OCI-LY3 (cell line): ENCODE data around the gene B3GALT5.

ENCODE experiments used
- H2AFZ ChIP-seq: fragments of 200-600, 300-600 bp; shearing (Covaris generic); 2 replicates; pipeline ENCODE4 v1.6.0; 2014; ENCODE audit warnings: antibody characterized with exemption, low read depth, low read length
- H3K27ac ChIP-seq: fragments of 200-600, 300-600 bp; sonication (generic); 2 replicates; pipeline ENCODE4 v1.5.1; 2014; ENCODE audit warnings: mild to moderate bottlenecking, low read length, moderate library complexity, mixed read lengths
- H3K27me3 ChIP-seq: fragments of 200-600, 300-600 bp; sonication (generic); 2 replicates; pipeline ENCODE4 v1.6.1; 2014; ENCODE audit warnings: low read depth, low read length, mixed read lengths
- H3K36me3 ChIP-seq: fragments of 200-600, 300-600 bp; sonication (generic); replicated peaks from 2 replicates; pipeline ENCODE3; 2014; ENCODE audit warnings: low read depth, low read length, mixed read lengths
- H3K4me1 ChIP-seq: fragments of 300-600, 200-600 bp; sonication (generic); 2 replicates; pipeline ENCODE4 v1.6.1; 2014; ENCODE audit warnings: low read length, mixed read lengths
- H3K4me2 ChIP-seq: fragments of 200-600, 300-600 bp; sonication (generic); 2 replicates; pipeline ENCODE4 v1.6.1; 2014; ENCODE audit warnings: low read length, mixed read lengths
- H3K4me3 ChIP-seq: fragments of 300-600, 200-600 bp; sonication (generic); 2 replicates; pipeline ENCODE4 v1.5.1; 2014; ENCODE audit warnings: antibody characterized with exemption, mild to moderate bottlenecking, low read length, moderate library complexity
- H3K79me2 ChIP-seq: fragments of 300-600, 200-600 bp; shearing (Covaris generic); 2 replicates; pipeline ENCODE4 v1.6.1; 2014; ENCODE audit warnings: mild to moderate bottlenecking, low read length, mixed read lengths
- H3K9ac ChIP-seq: fragments of 300-600, 200-600 bp; shearing (Covaris generic); 2 replicates; pipeline ENCODE4 v1.6.0; 2014; ENCODE audit warnings: mild to moderate bottlenecking, low read length, moderate library complexity
- H3K9me3 ChIP-seq: fragments of 200-600, 300-600 bp; shearing (Covaris generic); 2 replicates; pipeline ENCODE4 v1.6.1; 2014; ENCODE audit warnings: low read length, mixed read lengths; ENCODE audit not compliant: insufficient read depth
- H4K20me1 ChIP-seq: fragments of 200-600, 300-600 bp; sonication (generic); 2 replicates; pipeline ENCODE4 v1.6.1; 2016; ENCODE audit warnings: low read length, mixed read lengths; ENCODE audit not compliant: insufficient read depth
- EZH2phosphoT487 ChIP-seq: fragments of 200-600 bp; shearing (Covaris generic); IDR thresholded peaks from 2 replicates; pipeline ENCODE4 v1.6.1; 2018; ENCODE audit warnings: antibody characterized with exemption, mixed run types, low read depth
- TF ChIP-seq, protein P1 (sequence below): fragments of 200-600, 300-600 bp; sonication (generic); IDR thresholded peaks from 2 replicates; pipeline ENCODE4 v1.5.1; 2014; ENCODE audit warnings: antibody characterized with exemption, low read length, low read depth

B3GALT5 gene

GRCh38 chr21:39710866-39711265 lies 98.1 kb downstream of the B3GALT5 start:
- H3K27me3 ChIP-seq: no peaks in the 10 kb centered on the region
- no peaks in the 10 kb centered on the region for H4K20me1 ChIP-seq
- H3K4me1 ChIP-seq: no peaks in the 10 kb centered on the region
- no peaks in the 10 kb centered on the region for H3K79me2 ChIP-seq
- no peak overlapping the region for H3K27ac ChIP-seq
- no peak overlapping the region for H3K9ac ChIP-seq
- H2AFZ ChIP-seq: no peak overlapping the region
- H3K4me2 ChIP-seq: no peak overlapping the region
- TF ChIP-seq, protein P1, sequence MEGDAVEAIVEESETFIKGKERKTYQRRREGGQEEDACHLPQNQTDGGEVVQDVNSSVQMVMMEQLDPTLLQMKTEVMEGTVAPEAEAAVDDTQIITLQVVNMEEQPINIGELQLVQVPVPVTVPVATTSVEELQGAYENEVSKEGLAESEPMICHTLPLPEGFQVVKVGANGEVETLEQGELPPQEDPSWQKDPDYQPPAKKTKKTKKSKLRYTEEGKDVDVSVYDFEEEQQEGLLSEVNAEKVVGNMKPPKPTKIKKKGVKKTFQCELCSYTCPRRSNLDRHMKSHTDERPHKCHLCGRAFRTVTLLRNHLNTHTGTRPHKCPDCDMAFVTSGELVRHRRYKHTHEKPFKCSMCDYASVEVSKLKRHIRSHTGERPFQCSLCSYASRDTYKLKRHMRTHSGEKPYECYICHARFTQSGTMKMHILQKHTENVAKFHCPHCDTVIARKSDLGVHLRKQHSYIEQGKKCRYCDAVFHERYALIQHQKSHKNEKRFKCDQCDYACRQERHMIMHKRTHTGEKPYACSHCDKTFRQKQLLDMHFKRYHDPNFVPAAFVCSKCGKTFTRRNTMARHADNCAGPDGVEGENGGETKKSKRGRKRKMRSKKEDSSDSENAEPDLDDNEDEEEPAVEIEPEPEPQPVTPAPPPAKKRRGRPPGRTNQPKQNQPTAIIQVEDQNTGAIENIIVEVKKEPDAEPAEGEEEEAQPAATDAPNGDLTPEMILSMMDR: no peak
- TF ChIP-seq EZH2phosphoT487: no peak
- no peaks in the 10 kb centered on the region for H3K9me3 ChIP-seq
- H3K4me3 ChIP-seq: no peak overlapping the region
- no peaks in the 10 kb centered on the region for H3K36me3 ChIP-seq

- no peaks in the 10 kb centered on the region for H3K36me3 ChIP-seq
- H3K27me3 ChIP-seq: no peaks in the 10 kb centered on the region
- no peak for TF ChIP-seq EZH2phosphoT487
- TF ChIP-seq, protein P1: no peak
- H3K4me2 ChIP-seq: no peak overlapping the region
- H3K4me1 ChIP-seq: no peaks in the 10 kb centered on the region
- H2AFZ ChIP-seq: no peak overlapping the region
- H3K79me2 ChIP-seq: no peaks in the 10 kb centered on the region
- no peaks in the 10 kb centered on the region for H4K20me1 ChIP-seq
- H3K9me3 ChIP-seq: no peaks in the 10 kb centered on the region
- H3K9ac ChIP-seq: no peak overlapping the region
- H3K27ac ChIP-seq: no peak overlapping the region
- H3K4me3 ChIP-seq: no peak overlapping the region
These were observed 99.5 kb downstream of the B3GALT5 start for GRCh38 chr21:39712273-39712672.

- Histone ChIP-seq H3K9ac (no peak overlapping the region), H2AFZ (no peak overlapping the region), H3K4me1 (no peaks in the 10 kb centered on the region), H3K4me2 (no peak overlapping the region), H3K36me3 (no peaks in the 10 kb centered on the region), H3K9me3 (no peaks in the 10 kb centered on the region), H3K27me3 (no peaks in the 10 kb centered on the region), H3K4me3 (no peak overlapping the region), H3K79me2 (no peaks in the 10 kb centered on the region), H4K20me1 (no peaks in the 10 kb centered on the region), H3K27ac (no peak overlapping the region)
- TF ChIP-seq, protein P1: no peak
- TF ChIP-seq EZH2phosphoT487: no peak
These were observed 100.2 kb downstream of the B3GALT5 start for GRCh38 chr21:39712976-39713375.

- H3K27me3 ChIP-seq: no peaks in the 10 kb centered on the region
- TF ChIP-seq, protein P1: no peak
- no peak for TF ChIP-seq EZH2phosphoT487
These were observed 101.2 kb downstream of the B3GALT5 start for GRCh38 chr21:39713905-39714304.

More at GRCh38 chr21:39713905-39714304, 101.2 kb downstream of the B3GALT5 start:
- Histone ChIP-seq H3K36me3 (no peaks in the 10 kb centered on the region), H3K27ac (no peak overlapping the region), H3K4me1 (no peaks in the 10 kb centered on the region), H3K9ac (no peak overlapping the region), H3K79me2 (no peaks in the 10 kb centered on the region), H3K4me3 (no peak overlapping the region), H3K4me2 (no peak overlapping the region), H2AFZ (no peak overlapping the region), H3K9me3 (no peaks in the 10 kb centered on the region), H4K20me1 (no peaks in the 10 kb centered on the region)
